SH-SY5Y (cell line): ENCODE measurements around the gene GALNTL6.

Source experiments
- GATA2 ChIP-seq: IDR thresholded peaks from 2 replicates; pipeline ENCODE4 v1.6.1; 2011; ENCODE audit warnings: mild to moderate bottlenecking, low read depth, low read length
- GATA3 ChIP-seq: IDR thresholded peaks from 2 replicates; pipeline ENCODE4 v1.6.1; 2011; ENCODE audit warnings: low read depth, mild to moderate bottlenecking, low read length, moderate library complexity

GALNTL6 gene

GRCh38 chr4:172232966-172233365 is 419.8 kb downstream of the GALNTL6 start:
- no peak for TF ChIP-seq GATA2
- no peak for TF ChIP-seq GATA3

DNA sequence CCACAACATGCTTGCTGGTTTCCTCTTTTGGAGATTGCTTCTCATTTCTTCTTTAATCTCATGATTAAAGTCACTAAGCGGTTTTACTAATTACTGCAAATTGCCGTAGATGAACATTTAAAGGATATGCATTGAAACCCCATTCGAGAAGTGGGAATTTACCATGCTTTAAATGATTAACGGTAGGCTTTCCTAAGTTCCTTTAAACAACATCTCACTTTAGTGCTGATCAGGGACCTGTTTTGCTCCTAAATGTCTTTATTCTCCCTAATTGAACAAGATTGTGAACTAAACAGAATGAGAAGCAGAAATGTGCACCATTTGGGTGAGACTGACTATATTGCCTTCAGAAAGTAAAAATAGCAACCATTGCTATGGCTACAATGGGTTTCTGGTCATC is 430.3 kb downstream of the GALNTL6 start:
- TF ChIP-seq GATA3 (no peak), GATA2 (no peak)

DNA sequence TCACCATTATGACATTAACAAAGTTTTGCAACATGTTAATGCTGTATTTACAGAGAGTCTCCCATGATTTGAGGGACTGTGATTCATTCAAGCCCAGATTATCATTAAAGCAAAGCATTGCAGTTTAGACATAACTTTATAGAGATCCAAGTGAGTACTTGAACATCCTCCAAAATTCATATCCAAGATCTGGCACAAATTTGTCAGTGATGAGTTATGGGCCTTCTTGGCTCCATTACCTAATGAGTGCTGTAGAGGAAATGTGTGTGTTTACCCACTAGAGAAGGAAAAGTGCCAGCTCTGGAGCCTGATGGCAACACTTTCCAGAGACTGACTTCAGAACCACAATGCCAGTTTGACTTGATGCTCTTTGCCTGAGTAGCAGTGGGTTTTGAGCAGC is 432.3 kb downstream of the GALNTL6 start:
- TF ChIP-seq GATA2, result no peak

GRCh38 chr4:172253409-172253808 is 440.2 kb downstream of the GALNTL6 start:
- no peak for TF ChIP-seq GATA2
- TF ChIP-seq GATA3, result no peak

DNA sequence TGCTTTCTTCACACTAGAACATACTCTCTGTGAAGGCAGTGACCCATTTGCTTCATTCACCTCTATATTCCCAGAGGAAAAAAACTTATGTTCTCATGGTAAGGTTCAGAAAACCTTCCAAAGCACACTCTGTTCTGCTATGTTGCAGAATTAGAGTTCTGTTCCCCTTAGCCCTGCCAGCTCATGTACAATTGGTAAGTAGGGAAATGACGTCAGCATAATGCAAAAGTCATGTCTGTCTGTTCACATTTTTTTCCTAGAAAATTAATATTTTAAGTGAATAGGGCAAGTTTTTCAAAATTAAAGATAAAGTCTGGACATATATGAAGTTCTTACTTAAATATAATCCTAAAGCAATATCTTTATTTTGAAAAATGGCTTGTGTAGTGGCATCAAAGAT is 443.6 kb downstream of the GALNTL6 start:
- TF ChIP-seq GATA3, result no peak

- TF ChIP-seq GATA2, result no peak
- no peak for TF ChIP-seq GATA3
Observed at GRCh38 chr4:172270397-172270796, 457.2 kb downstream of the GALNTL6 start.

DNA sequence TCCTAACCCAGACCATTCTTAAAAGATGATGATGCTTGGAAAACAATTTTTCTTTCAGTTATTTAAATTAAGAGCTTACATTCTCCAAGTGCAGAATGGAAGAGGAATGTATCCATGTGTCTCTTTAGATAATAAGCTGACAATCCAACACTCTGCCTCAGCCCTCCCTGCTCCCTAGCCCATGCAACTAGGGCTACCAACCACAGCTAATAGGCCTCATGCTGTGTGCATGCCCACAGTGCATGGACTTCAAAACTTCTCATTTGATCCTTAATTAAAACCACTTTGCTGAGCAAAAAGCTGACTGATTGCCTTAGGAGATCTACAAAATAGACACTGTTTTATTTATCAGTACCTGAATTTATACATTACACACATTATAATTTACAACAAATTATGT is 473.9 kb downstream of the GALNTL6 start:
- TF ChIP-seq GATA3 (no peak), GATA2 (no peak)

DNA sequence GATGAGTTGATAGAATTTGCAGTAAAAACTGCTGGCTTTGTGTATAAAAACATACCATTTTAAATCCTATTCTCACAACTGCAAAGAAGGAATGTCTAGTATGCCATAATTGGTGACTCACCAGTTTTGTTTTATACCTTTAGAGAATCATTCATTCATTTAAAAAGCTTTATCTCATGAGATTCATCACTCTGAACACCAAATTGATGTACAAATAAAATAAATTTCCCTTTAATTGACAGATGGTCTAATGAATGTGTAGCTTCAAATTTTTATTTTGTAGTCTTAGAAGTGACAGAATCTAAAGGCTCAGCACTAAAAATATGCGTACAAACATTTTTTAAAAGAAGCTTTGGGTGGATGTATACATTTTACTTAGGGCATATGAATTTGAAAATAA is 492.5 kb downstream of the GALNTL6 start:
- TF ChIP-seq GATA3, result no peak
- TF ChIP-seq GATA2, result no peak

GRCh38 chr4:172308078-172308477 is 494.9 kb downstream of the GALNTL6 start:
- TF ChIP-seq GATA2 (no peak), GATA3 (no peak)

DNA sequence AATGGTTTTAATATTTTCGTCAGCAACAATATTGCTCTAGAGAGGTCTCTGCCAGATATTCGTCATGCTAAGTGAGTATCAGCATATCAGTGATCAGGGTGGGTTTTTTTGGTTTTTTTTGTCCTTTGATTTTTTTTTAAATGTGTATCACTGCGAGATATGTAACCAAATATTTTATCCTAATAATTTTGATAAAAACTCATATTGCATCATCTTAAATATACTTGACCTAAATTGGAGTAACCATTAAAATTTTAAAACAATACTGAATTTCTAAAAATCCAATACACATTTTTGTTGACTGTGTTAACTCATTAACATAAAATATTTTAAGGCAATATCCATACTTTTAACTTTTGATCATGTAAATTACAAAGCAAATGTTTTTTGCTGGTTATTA is 498.5 kb downstream of the GALNTL6 start:
- TF ChIP-seq GATA3 (no peak), GATA2 (no peak)

- TF ChIP-seq GATA3 (no peak), GATA2 (no peak)
Observed at GRCh38 chr4:172323288-172323687, 510.1 kb downstream of the GALNTL6 start.

- TF ChIP-seq GATA3, result no peak
- TF ChIP-seq GATA2, result no peak
Observed at GRCh38 chr4:172344308-172344938, 531.2 kb downstream of the GALNTL6 start.

- TF ChIP-seq GATA2, result no peak
- peak; percentile 69 for TF ChIP-seq GATA3
Observed at GRCh38 chr4:172348426-172348825, 535.2 kb downstream of the GALNTL6 start.

GRCh38 chr4:172352356-172352755 is 539.2 kb downstream of the GALNTL6 start:
- TF ChIP-seq GATA3 (no peak), GATA2 (no peak)

GRCh38 chr4:172356016-172356415 is 542.8 kb downstream of the GALNTL6 start:
- TF ChIP-seq GATA2 (no peak), GATA3 (no peak)

DNA sequence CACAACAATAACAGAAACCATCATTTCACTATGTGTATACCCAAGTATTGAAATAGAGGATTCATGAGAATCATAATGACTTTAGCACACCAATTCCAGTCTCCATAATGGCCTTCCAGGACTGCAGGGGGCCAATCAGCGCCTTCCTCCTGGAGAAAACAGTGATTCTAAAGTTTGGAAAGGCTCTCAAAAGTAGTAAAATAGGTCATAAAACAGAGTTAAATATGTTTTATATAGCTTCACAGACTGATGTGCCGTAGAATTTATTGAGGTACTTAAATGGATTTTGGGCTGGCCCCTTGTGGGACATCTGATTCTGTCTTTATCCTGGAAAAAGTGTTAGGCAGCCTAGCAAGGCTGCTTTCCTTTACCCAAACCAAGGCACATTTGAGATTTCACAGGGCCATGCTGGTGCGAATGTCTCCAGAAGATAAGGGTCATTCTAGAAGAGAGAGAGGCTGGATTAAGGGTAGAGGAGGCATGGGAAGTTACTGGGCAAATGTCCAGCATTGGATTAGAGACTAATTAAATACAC is 543.9 kb downstream of the GALNTL6 start:
- TF ChIP-seq GATA2 (no peak), GATA3 (no peak)
